Measurements from ENCODE around the gene WNT3. TPM values are rescaled to one million over a fixed set of nuclear protein-coding genes. Genes with fewer than 3 reads are reported as not detected.

Gene WNT3
- total and polyA plus RNA-seq, 8 donors = 0.24 to 0.72 (median 0.38) TPM

Other genes with a start within 250 kb of the WNT3 start
- 10 to 100 TPM in 2 of 6 donors, 1 to 10 TPM in 4; 3.5 to 17.4 (median 6.3) TPM for gene ARL17A, start 239.0 kb downstream of the WNT3 start, total RNA-seq
- gene ARL17A, start 239.0 kb downstream of the WNT3 start, polyA plus RNA-seq = 1 to 10 TPM; 3.9 to 4.9 TPM
- 10 to 100 TPM; 24.7 to 32.4 (median 30.6) TPM for gene NSF, start 228.0 kb downstream of the WNT3 start, total RNA-seq
- 10 to 100 TPM in 1 of 2 donors, 1 to 10 TPM in 1; 6.2 to 15.0 TPM for gene NSF, start 228.0 kb downstream of the WNT3 start, polyA plus RNA-seq
- under 1 TPM in 5 of 6 donors, not detected in 1; 0.12 to 0.32 (median 0.28) TPM for gene WNT9B, start 32.9 kb upstream of the WNT3 start, total RNA-seq
- not detected for gene WNT9B, start 32.9 kb upstream of the WNT3 start, polyA plus RNA-seq
- 10 to 100 TPM; 26.5 to 33.2 (median 29.3) TPM for gene GOSR2, start 104.5 kb upstream of the WNT3 start, total RNA-seq
- gene GOSR2, start 104.5 kb upstream of the WNT3 start, polyA plus RNA-seq = 10 to 100 TPM; 14.3 to 20.1 TPM
- gene RPRML, start 160.6 kb upstream of the WNT3 start, total RNA-seq = under 1 TPM in 4 of 6 donors, not detected in 2; 0.14 to 0.43 (median 0.22) TPM
- gene RPRML, start 160.6 kb upstream of the WNT3 start, polyA plus RNA-seq = under 1 TPM in 1 of 2 donors, not detected in 1; 0.07 TPM